OCI-LY7 (cell line): Measurements from ENCODE around the gene FAR1. TPM values are rescaled to one million over a fixed set of nuclear protein-coding genes. Genes with fewer than 3 reads are reported as not detected.

ENCODE experiments used
- BruUV-seq: library from RNA; stranded (reverse); fragments of 400-500 nt; replicated peaks from 2 replicates; lab custom pipeline; 2021; lab: Mats Ljungman, UMichigan
- CTCF ChIA-PET: fragments of 300-600 bp; sonication (Branson Sonifier 250); formaldehyde crosslinking; loops from one replicate; lab custom pipeline; 2022; ENCODE audit warnings: antibody characterized with exemption; ENCODE audit not compliant: unreplicated experiment; lab: Charles Lee
- POLR2A ChIA-PET: fragments of 300-600 bp; sonication (Branson Sonifier 250); formaldehyde crosslinking; loops from one replicate; lab custom pipeline; 2022; ENCODE audit warnings: antibody characterized with exemption; lab: Charles Lee
- DNase-seq: peaks from one replicate; pipeline ENCODE4 v3.0.0-alpha.2; 2015; ENCODE audit warnings: low spot score
- H2AFZ ChIP-seq: fragments of 200-600 bp; sonication (generic), shearing (Covaris generic); 2 replicates; pipeline ENCODE4 v1.6.1; 2014; ENCODE audit warnings: mild to moderate bottlenecking, antibody characterized with exemption, low read length, moderate library complexity
- H3K27ac ChIP-seq: fragments of 200-600 bp; sonication (generic); 2 replicates; pipeline ENCODE4 v1.5.1; 2014; ENCODE audit warnings: mixed run types, low read depth, mild to moderate bottlenecking, moderate library complexity, low read length, inconsistent platforms; ENCODE audit not compliant: poor library complexity, severe bottlenecking
- H3K36me3 ChIP-seq: fragments of 200-600 bp; sonication (generic); 2 replicates; pipeline ENCODE4 v1.6.1; 2014; ENCODE audit warnings: mild to moderate bottlenecking, antibody characterized with exemption, low read length, moderate library complexity, mixed read lengths; ENCODE audit not compliant: insufficient read depth
- H3K4me1 ChIP-seq: fragments of 200-600 bp; sonication (generic); 2 replicates; pipeline ENCODE4 v1.5.1; 2014; ENCODE audit warnings: mild to moderate bottlenecking, low read length; ENCODE audit not compliant: insufficient read depth, poor library complexity, severe bottlenecking
- H3K4me2 ChIP-seq: fragments of 200-600 bp; sonication (generic); 2 replicates; pipeline ENCODE4 v1.6.1; 2014; ENCODE audit warnings: mild to moderate bottlenecking, low read length
- H3K4me3 ChIP-seq: fragments of 200-600 bp; sonication (generic); 2 replicates; pipeline ENCODE4 v1.5.1; 2014; ENCODE audit warnings: mild to moderate bottlenecking, low read depth, low read length; ENCODE audit not compliant: poor library complexity, severe bottlenecking
- H3K79me2 ChIP-seq: fragments of 200-600 bp; sonication (generic); 2 replicates; pipeline ENCODE4 v1.6.1; 2016; ENCODE audit warnings: low read depth, mild to moderate bottlenecking, low read length, moderate library complexity, mixed read lengths; ENCODE audit not compliant: insufficient read depth
- H3K9me2 ChIP-seq: fragments of 200-600 bp; sonication (generic); 2 replicates; pipeline ENCODE4 v1.6.1; 2016; ENCODE audit warnings: mild to moderate bottlenecking, low read length, mixed read lengths; ENCODE audit not compliant: insufficient read depth
- H3K9me3 ChIP-seq: fragments of 200-600 bp; sonication (generic); 2 replicates; pipeline ENCODE4 v1.6.1; 2014; ENCODE audit warnings: mild to moderate bottlenecking, mixed run types, low read length, mixed read lengths
- H4K20me1 ChIP-seq: fragments of 200-600 bp; sonication (generic); 2 replicates; pipeline ENCODE4 v1.6.1; 2014; ENCODE audit warnings: mild to moderate bottlenecking, antibody characterized with exemption, low read length, moderate library complexity, mixed read lengths; ENCODE audit not compliant: insufficient read depth
- CTCF ChIP-seq: fragments of 200-600 bp; sonication (generic); conservative IDR thresholded peaks from 2 replicates; pipeline ENCODE4 v1.5.1; 2014; ENCODE audit warnings: mild to moderate bottlenecking, antibody characterized with exemption, low read length, moderate library complexity, mixed read lengths
- EZH2phosphoT487 ChIP-seq: fragments of 200-600 bp; sonication (generic); IDR thresholded peaks from 2 replicates; pipeline ENCODE4 v1.6.1; 2018; ENCODE audit warnings: low read depth, borderline replicate concordance, mild to moderate bottlenecking, mixed run types, antibody characterized with exemption, low read length, moderate library complexity, mixed read lengths
- intact Hi-C: fragments of 100-400 bp; cut with micrococcal nuclease; formaldehyde crosslinking; loops from one replicate; pipeline ENCODE4 v1.10.0; 2022; ENCODE audit not compliant: unreplicated experiment
- total RNA-seq, 2 experiments: library from RNA; depleted of rRNA in 1 of 2; stranded (reverse); fragments of >200 nt in 1 of 2; shearing (Covaris generic) in 1 of 2; gene quantifications; 2 replicates each; pipeline ENCODE4 v1.2.3, GENCODE V29; 2014 to 2022

Gene FAR1
- total RNA-seq, 2 experiments from 2014 or later = 52.1 to 87.7 TPM

DNA sequence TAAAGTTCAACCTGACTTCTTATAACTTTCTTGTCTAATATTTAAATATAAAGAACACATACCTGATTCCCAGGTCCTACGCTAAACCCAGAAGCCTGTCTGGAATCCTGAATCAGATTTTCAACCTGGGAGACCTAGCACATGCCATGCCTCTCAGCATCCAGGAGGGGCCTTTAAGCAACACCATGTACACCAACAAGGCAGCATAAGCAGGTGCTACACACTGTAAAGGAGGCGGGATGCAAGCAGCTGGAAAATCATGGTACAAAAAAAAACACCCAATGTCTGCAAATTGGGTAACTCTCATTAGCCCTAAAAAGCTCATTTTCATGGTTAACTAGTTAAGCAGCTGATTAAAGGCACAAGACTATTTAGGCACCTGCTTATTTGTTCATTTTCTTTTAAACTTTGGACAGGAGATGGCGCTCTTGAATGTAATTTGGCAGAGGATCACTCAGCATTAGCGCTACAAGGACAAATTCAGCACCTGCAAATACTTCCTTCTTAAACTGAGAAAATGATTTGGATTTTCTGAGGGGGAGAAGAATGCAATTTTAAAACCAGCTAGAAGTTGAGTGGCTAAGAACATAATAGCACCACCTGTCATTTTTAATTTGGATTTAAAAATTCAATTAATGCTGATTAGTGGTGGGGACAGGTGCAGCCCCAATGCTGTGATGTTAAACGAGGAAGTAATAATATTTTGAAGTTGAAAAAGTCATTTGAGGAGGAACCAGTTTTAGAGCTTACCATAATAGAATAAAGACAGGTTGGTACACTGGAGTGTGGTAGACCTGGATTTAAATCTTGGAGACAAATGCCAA lies 104.0 kb downstream of the FAR1 start:
- POLR2A ChIA-PET = interaction anchor here (0.5 to 1.5 kb wide), 16 partner anchors 14 to 479 kb away, joined by 3 to 5 read pairs (median 3); no protein-coding TSS in a partner anchor
- Histone ChIP-seq H3K36me3 (no peaks in the 10 kb centered on the region), H3K9me3 (no peaks in the 10 kb centered on the region), H3K27ac (peak overlapping the region; percentile 21), H3K4me3 (no peak overlapping the region), H3K9me2 (no peaks in the 10 kb centered on the region), H3K4me1 (peaks cover 25% of the 10 kb centered on the region), H3K79me2 (no peaks in the 10 kb centered on the region), H3K4me2 (peak overlapping the region; percentile 49), H2AFZ (peak overlapping the region; percentile 83), H4K20me1 (no peaks in the 10 kb centered on the region)
- CTCF ChIA-PET = interaction anchor here (0.6 to 1.9 kb wide), 9 partner anchors 9 to 376 kb away, joined by 3 to 7 read pairs (median 3); no protein-coding TSS in a partner anchor
- peak; percentile 90 for DNase-seq
- TF ChIP-seq CTCF = peak; percentile 98
- TF ChIP-seq EZH2phosphoT487 = no peak
- no TSS peak for BruUV-seq
- intact Hi-C loops = loop anchor here (1.0 to 5.0 kb wide), 4 partner anchors 184 to 1135 kb away; no protein-coding TSS in a partner anchor

- intact Hi-C loops = no loop called here
- DNase-seq = no peak
- no peaks in the 10 kb centered on the region for H3K36me3 ChIP-seq
- no peaks in the 10 kb centered on the region for H3K9me2 ChIP-seq
- no peaks in the 10 kb centered on the region for H4K20me1 ChIP-seq
- CTCF ChIA-PET = interaction anchor here (1.2 kb wide), 1 partner anchor 466 kb away, joined by 3 read pairs; no protein-coding TSS in a partner anchor
- H3K4me3 ChIP-seq = no peak overlapping the region
- H3K4me1 ChIP-seq = peaks cover 32% of the 10 kb centered on the region
- no peak overlapping the region for H3K27ac ChIP-seq
- no peaks in the 10 kb centered on the region for H3K9me3 ChIP-seq
- no peak for TF ChIP-seq CTCF
- TF ChIP-seq EZH2phosphoT487 = no peak
- H3K4me2 ChIP-seq = no peak overlapping the region
- H2AFZ ChIP-seq = peak overlapping the region; percentile 76; the same call in 1 of the 2 replicates
- POLR2A ChIA-PET = interaction anchor here (0.6 to 1.8 kb wide), 2 partner anchors 13 to 372 kb away, joined by 4 to 5 read pairs; no protein-coding TSS in a partner anchor
- no peaks in the 10 kb centered on the region for H3K79me2 ChIP-seq
- no TSS peak for BruUV-seq
These were observed 107.0 kb downstream of the FAR1 start for GRCh38 chr11:13775471-13775870.
